ENCODE data around the gene RANBP3. TPM values are rescaled to one million over a fixed set of nuclear protein-coding genes. Genes with fewer than 3 reads are reported as not detected.
"Not testable (repeated sequence)": the region's sequence is repeated elsewhere in the genome, so short reads cannot be mapped to it uniquely, and the experiment has no call there.

Gene RANBP3
- total and polyA plus RNA-seq, 4 donors, result 42.0 to 88.6 (median 63.0) TPM

GRCh38 chr19:6007866-6008265, 29.9 kb upstream of the RANBP3 start:
- 87% methylated on average over 26 of the region's 26 CpGs for WGBS (ENCODE audit: insufficient coverage)
- H3K36me3 ChIP-seq (ENCODE audit: control insufficient read depth, insufficient read depth, low read length), result peaks cover 66% of the 10 kb centered on the region
- DNase-seq (ENCODE audit: low read depth in 4 of 6, low spot score in 6 of 6), result no peak
- H3K27me3 ChIP-seq (ENCODE audit: control insufficient read depth, insufficient read depth, low read length), result no peaks in the 10 kb centered on the region
- H3K4me1 ChIP-seq (ENCODE audit: control insufficient read depth, insufficient read depth, low read length), result no peaks in the 10 kb centered on the region
- no peaks in the 10 kb centered on the region for H3K9me3 ChIP-seq (ENCODE audit: control insufficient read depth, insufficient read depth, low read length)
- no peak overlapping the region for H3K27ac ChIP-seq (ENCODE audit: low read depth, low read length)
- no peak overlapping the region for H3K4me3 ChIP-seq (ENCODE audit: low read depth, low read length)

- Histone ChIP-seq H3K9me3 (ENCODE audit: control insufficient read depth, insufficient read depth, low read length) (no peaks in the 10 kb centered on the region), H3K36me3 (ENCODE audit: control insufficient read depth, insufficient read depth, low read length) (peaks cover 69% of the 10 kb centered on the region), H3K27ac (ENCODE audit: low read depth, low read length) (no peak overlapping the region), H3K4me1 (ENCODE audit: control insufficient read depth, insufficient read depth, low read length) (no peaks in the 10 kb centered on the region), H3K4me3 (ENCODE audit: low read depth, low read length) (no peak overlapping the region), H3K27me3 (ENCODE audit: control insufficient read depth, insufficient read depth, low read length) (no peaks in the 10 kb centered on the region)
- no peak for DNase-seq (ENCODE audit: low read depth in 4 of 6, low spot score in 6 of 6)
- 93% methylated on average over 20 of the region's 20 CpGs for WGBS (ENCODE audit: insufficient coverage)
Measured at GRCh38 chr19:6006896-6007295, 29.0 kb upstream of the RANBP3 start.

DNA sequence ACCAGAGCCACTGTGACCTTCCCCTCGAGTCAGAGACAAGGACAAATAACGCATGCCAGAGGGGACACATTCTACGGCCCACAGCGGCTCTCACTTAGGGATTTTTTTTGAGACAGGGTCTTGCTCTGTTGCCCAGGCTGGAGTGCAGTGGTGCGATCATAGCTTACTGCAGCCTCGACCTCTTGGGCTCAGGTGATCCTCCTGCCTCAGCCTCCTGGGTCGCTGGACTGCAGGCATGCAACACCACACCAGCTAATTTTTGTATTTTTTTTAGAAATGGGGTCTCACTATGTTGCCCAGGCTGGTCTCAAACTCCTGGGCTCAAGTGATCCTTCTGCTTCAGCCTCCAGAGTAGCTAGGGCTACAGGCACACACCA, 28.1 kb upstream of the RANBP3 start:
- 99% methylated on average over 6 of the region's 7 CpGs for WGBS (ENCODE audit: insufficient coverage)
- DNase-seq (ENCODE audit: low read depth in 4 of 6, low spot score in 6 of 6), result not testable (repeated sequence)
- peaks cover 72% of the 10 kb centered on the region for H3K36me3 ChIP-seq (ENCODE audit: control insufficient read depth, insufficient read depth, low read length)

DNA sequence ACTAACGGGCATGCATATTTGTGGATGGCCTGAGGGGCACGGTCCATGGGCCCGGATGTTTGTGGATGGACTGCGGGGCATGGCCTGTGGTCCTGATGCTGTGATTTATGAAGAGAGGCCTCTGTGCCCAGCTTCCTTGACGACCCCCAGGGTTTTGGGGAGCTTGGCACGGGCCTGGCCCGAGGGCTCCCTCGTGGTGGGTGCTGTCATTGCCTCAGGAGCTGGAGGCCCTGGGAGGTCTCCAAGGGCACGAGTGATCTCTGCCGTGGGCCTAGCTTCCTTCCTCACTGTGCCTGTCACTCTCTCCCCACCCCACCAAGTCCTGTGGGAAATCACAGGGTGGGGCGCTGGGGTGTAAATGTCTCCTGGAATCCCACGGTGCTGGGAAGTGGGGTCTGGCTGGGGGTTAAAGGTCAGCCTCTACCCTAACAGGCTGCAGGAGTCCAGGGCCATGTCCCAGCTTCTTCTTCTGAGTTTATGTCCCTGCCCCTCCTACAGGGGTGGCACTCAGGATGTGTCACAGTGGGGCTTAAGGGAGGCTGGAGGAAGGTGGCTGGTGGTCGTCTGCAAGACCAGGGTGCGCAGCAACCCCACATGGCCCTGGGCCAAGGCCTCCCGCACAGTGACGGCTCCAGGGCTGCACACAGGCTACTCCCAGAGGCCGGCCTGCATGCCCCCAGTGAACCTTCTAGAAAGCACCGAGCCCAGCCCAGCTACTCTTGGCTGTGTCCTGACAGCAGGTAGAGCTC, 27.6 kb upstream of the RANBP3 start:
- no peaks in the 10 kb centered on the region for H3K4me1 ChIP-seq (ENCODE audit: control insufficient read depth, insufficient read depth, low read length)
- no peaks in the 10 kb centered on the region for H3K9me3 ChIP-seq (ENCODE audit: control insufficient read depth, insufficient read depth, low read length)
- peaks cover 73% of the 10 kb centered on the region for H3K36me3 ChIP-seq (ENCODE audit: control insufficient read depth, insufficient read depth, low read length)
- WGBS (ENCODE audit: insufficient coverage), result 93% methylated on average over 18 of the region's 18 CpGs
- no peak overlapping the region for H3K27ac ChIP-seq (ENCODE audit: low read depth, low read length)
- no peak overlapping the region for H3K4me3 ChIP-seq (ENCODE audit: low read depth, low read length)
- H3K27me3 ChIP-seq (ENCODE audit: control insufficient read depth, insufficient read depth, low read length), result no peaks in the 10 kb centered on the region
- DNase-seq (ENCODE audit: low read depth in 4 of 6, low spot score in 6 of 6), result no peak

More for the DNA sequence above, 28.1 kb upstream of the RANBP3 start:
- H3K27me3 ChIP-seq (ENCODE audit: control insufficient read depth, insufficient read depth, low read length); H3K4me1 ChIP-seq (ENCODE audit: control insufficient read depth, insufficient read depth, low read length); H3K27ac ChIP-seq (ENCODE audit: low read depth, low read length); H3K4me3 ChIP-seq (ENCODE audit: low read depth, low read length); H3K9me3 ChIP-seq (ENCODE audit: control insufficient read depth, insufficient read depth, low read length): not testable (repeated sequence)

DNA sequence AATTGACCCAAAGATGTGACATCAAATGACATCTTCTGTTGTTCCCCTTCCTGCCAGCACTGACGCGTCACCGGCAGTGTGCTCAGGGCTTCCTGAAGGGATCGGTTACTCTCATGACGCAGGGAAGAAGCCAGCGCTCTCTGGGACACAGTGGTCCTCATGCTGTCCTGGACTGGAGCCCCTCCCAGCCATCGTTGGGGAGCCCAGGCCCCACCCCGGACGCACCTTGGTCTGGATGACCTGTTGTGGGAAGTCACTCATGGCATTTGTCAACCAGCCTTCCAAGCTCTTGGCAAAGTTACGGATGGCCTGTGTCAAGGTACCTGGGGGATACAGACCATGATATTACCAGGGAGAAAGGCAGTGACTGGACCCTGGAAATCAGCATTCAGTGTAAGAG, 26.0 kb upstream of the RANBP3 start:
- DNase-seq (ENCODE audit: low read depth in 4 of 6, low spot score in 6 of 6), result no peak
- H3K27me3 ChIP-seq (ENCODE audit: control insufficient read depth, insufficient read depth, low read length), result no peaks in the 10 kb centered on the region
- H3K4me1 ChIP-seq (ENCODE audit: control insufficient read depth, insufficient read depth, low read length), result no peaks in the 10 kb centered on the region
- no peak overlapping the region for H3K27ac ChIP-seq (ENCODE audit: low read depth, low read length)
- no peak overlapping the region for H3K4me3 ChIP-seq (ENCODE audit: low read depth, low read length)
- H3K36me3 ChIP-seq (ENCODE audit: control insufficient read depth, insufficient read depth, low read length), result peaks cover 73% of the 10 kb centered on the region
- WGBS (ENCODE audit: insufficient coverage), result 91% methylated on average over 10 of the region's 10 CpGs
- H3K9me3 ChIP-seq (ENCODE audit: control insufficient read depth, insufficient read depth, low read length), result no peaks in the 10 kb centered on the region

- Histone ChIP-seq H3K36me3 (ENCODE audit: control insufficient read depth, insufficient read depth, low read length) (peaks cover 76% of the 10 kb centered on the region), H3K9me3 (ENCODE audit: control insufficient read depth, insufficient read depth, low read length) (no peaks in the 10 kb centered on the region), H3K27me3 (ENCODE audit: control insufficient read depth, insufficient read depth, low read length) (no peaks in the 10 kb centered on the region), H3K27ac (ENCODE audit: low read depth, low read length) (no peak overlapping the region), H3K4me1 (ENCODE audit: control insufficient read depth, insufficient read depth, low read length) (no peaks in the 10 kb centered on the region), H3K4me3 (ENCODE audit: low read depth, low read length) (no peak overlapping the region)
- 91% methylated on average over 26 of the region's 26 CpGs for WGBS (ENCODE audit: insufficient coverage)
- DNase-seq (ENCODE audit: low read depth in 4 of 6, low spot score in 6 of 6), result no peak
Measured at GRCh38 chr19:6002591-6002990, 24.7 kb upstream of the RANBP3 start.

DNA sequence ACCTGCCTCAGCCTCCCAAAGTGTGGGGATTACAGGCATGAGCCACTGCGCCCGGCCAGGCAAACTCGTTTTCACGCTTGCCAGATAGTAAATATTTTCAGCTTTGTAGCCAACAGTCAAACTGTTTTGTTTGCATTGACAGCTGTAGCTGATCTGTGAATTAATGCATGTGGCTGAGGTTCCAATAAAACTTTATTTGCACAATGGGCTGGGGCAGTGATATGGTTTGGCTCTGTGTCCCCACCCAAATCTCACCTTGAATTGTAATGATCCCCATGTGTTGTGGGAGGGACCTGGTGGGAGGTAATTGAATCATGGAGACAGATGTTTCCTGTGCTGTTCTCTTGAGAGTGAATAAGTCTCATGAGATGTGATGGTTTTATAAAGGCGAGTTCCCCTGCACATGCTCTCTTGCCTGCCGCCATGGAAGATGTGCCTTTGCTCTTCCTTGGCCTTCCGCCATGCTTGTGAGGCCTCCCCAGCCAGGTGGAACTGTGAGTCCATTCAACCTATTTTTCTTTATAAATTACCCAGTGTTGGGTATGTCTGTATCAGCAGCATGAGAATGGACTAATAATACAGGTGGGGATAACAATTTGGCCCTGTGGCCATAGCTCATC, 22.4 kb upstream of the RANBP3 start:
- Histone ChIP-seq H3K4me1 (ENCODE audit: control insufficient read depth, insufficient read depth, low read length) (no peaks in the 10 kb centered on the region), H3K27ac (ENCODE audit: low read depth, low read length) (no peak overlapping the region), H3K27me3 (ENCODE audit: control insufficient read depth, insufficient read depth, low read length) (no peaks in the 10 kb centered on the region), H3K4me3 (ENCODE audit: low read depth, low read length) (no peak overlapping the region), H3K36me3 (ENCODE audit: control insufficient read depth, insufficient read depth, low read length) (peaks cover 76% of the 10 kb centered on the region), H3K9me3 (ENCODE audit: control insufficient read depth, insufficient read depth, low read length) (no peaks in the 10 kb centered on the region)
- DNase-seq (ENCODE audit: low read depth in 4 of 6, low spot score in 6 of 6), result no peak
- 100% methylated on average over 4 of the region's 7 CpGs for WGBS (ENCODE audit: insufficient coverage)

DNA sequence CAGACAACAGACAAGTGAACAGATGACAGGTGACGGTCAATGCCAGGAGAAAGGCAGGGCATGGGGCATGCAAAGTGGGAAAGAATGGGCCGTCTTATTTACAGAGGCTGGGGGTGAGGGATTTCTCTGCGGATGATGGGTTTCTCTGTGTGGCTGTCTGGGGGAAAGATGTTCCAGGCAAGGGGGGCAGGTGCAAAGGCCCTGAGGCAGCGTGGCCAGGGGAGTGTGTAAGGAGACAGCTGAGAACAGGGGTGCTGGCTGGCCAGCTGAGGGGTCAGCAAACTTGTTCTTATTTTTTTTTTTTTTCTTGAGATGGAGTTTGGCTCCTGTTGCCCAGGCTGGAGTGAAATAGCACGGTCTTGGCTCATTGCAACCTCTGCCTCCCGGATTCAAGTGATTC, 21.8 kb upstream of the RANBP3 start:
- 94% methylated on average over 6 of the region's 6 CpGs for WGBS (ENCODE audit: insufficient coverage)
- H3K27me3 ChIP-seq (ENCODE audit: control insufficient read depth, insufficient read depth, low read length), result no peaks in the 10 kb centered on the region
- no peak overlapping the region for H3K27ac ChIP-seq (ENCODE audit: low read depth, low read length)
- H3K4me3 ChIP-seq (ENCODE audit: low read depth, low read length), result no peak overlapping the region
- no peaks in the 10 kb centered on the region for H3K9me3 ChIP-seq (ENCODE audit: control insufficient read depth, insufficient read depth, low read length)
- peaks cover 81% of the 10 kb centered on the region for H3K36me3 ChIP-seq (ENCODE audit: control insufficient read depth, insufficient read depth, low read length)
- no peak for DNase-seq (ENCODE audit: low read depth in 4 of 6, low spot score in 6 of 6)
- H3K4me1 ChIP-seq (ENCODE audit: control insufficient read depth, insufficient read depth, low read length), result no peaks in the 10 kb centered on the region

GRCh38 chr19:5997371-5997770, 19.4 kb upstream of the RANBP3 start:
- H3K27me3 ChIP-seq (ENCODE audit: control insufficient read depth, insufficient read depth, low read length), result no peaks in the 10 kb centered on the region
- DNase-seq (ENCODE audit: low read depth in 4 of 6, low spot score in 6 of 6), result no peak
- no peaks in the 10 kb centered on the region for H3K9me3 ChIP-seq (ENCODE audit: control insufficient read depth, insufficient read depth, low read length)
- 75% methylated on average over 17 of the region's 17 CpGs for WGBS (ENCODE audit: insufficient coverage)
- H3K4me3 ChIP-seq (ENCODE audit: low read depth, low read length), result no peak overlapping the region
- H3K4me1 ChIP-seq (ENCODE audit: control insufficient read depth, insufficient read depth, low read length), result peaks cover 21% of the 10 kb centered on the region
- H3K27ac ChIP-seq (ENCODE audit: low read depth, low read length), result no peak overlapping the region
- peaks cover 80% of the 10 kb centered on the region for H3K36me3 ChIP-seq (ENCODE audit: control insufficient read depth, insufficient read depth, low read length)
